Gastrocnemius medialis (tissue), 4 donors: ENCODE measurements around the gene LCN9. TPM values are rescaled to one million over a fixed set of nuclear protein-coding genes. Genes with fewer than 3 reads are reported as not detected.

Source experiments
- ATAC-seq, 2 donors: fragments of 150-250 bp; one replicate each; pipeline ENCODE4 v1.9.1; 2016
- DNase-seq, 2 donors: peaks; one replicate each; pipeline ENCODE4 v3.0.0-alpha.2; 2019
- H3K27ac ChIP-seq, 4 donors: fragments of 200-600 bp; sonication (generic); 1 replicate in 1 of 4; 2 replicates in 3 of 4; pipeline ENCODE4 v1.5.1; 2016 to 2018; ENCODE audit warnings: mild to moderate bottlenecking in 2 of 4, moderate library complexity in 1 of 4
- H3K27me3 ChIP-seq, 3 donors: fragments of 200-600 bp; sonication (generic) in 2 of 3; 1 replicate in 1 of 3; 2 replicates in 2 of 3; pipeline versions ENCODE4 v1.5.1 to v1.6.0; 2016 to 2019; ENCODE audit warnings: mild to moderate bottlenecking in 1 of 3, moderate library complexity in 1 of 3
- H3K36me3 ChIP-seq, 2 donors: fragments of 200-600 bp; sonication (generic) in 1 of 2; one replicate each; pipeline ENCODE4 v1.5.1; 2017 to 2018
- H3K4me1 ChIP-seq, 2 donors: fragments of 200-600 bp; sonication (generic) in 1 of 2; one replicate each; pipeline ENCODE4 v1.5.1; 2016 to 2017; ENCODE audit warnings: mild to moderate bottlenecking in 2 of 2
- H3K4me3 ChIP-seq, 4 donors: fragments of 200-600 bp; sonication (generic) in 3 of 4; 1 replicate in 1 of 4; 2 replicates in 3 of 4; pipeline ENCODE4 v1.5.1; 2016 to 2019; ENCODE audit warnings: mild to moderate bottlenecking in 2 of 4
- H3K9me3 ChIP-seq, 3 donors: fragments of 200-600 bp; sonication (generic) in 2 of 3; 1 replicate in 1 of 3; 2 replicates in 2 of 3; pipeline ENCODE4 v1.5.1; 2016 to 2019
- CTCF ChIP-seq, 5 experiments: fragments of 450-650 bp in 3 of 5; fragments of 200-600 bp in 2 of 5; sonication (generic) in 2 of 5; IDR thresholded peaks in 4 of 5; conservative IDR thresholded peaks in 1 of 5; 1 replicate in 4 of 5; 2 replicates in 1 of 5; pipeline ENCODE4 v1.5.1; 2016 to 2019; ENCODE audit warnings: antibody characterized with exemption in 5 of 5, mild to moderate bottlenecking in 3 of 5, moderate library complexity in 3 of 5
- POLR2A ChIP-seq, 2 donors: fragments of 450-650 bp; IDR thresholded peaks; one replicate each; pipeline ENCODE4 v1.6.1; 2017; ENCODE audit warnings: antibody characterized with exemption in 2 of 2, mild to moderate bottlenecking in 2 of 2, moderate library complexity in 2 of 2
- in situ Hi-C, 4 donors: fragments of 200-750 bp; cut with MboI; loops; one replicate each; pipeline versions ENCODE4 v1.15.0 to v1.8.0; 2017; ENCODE audit warnings: low sequenced_read_pairs in 4 of 4
- intact Hi-C: fragments of 100-400 bp; cut with DNase I; formaldehyde crosslinking; loops from one replicate; pipeline ENCODE4 v1.15.1; 2023; ENCODE audit warnings: low total_unique reads
- total RNA-seq, 4 donors: library from RNA; depleted of rRNA; stranded (reverse); fragments of >200 nt; gene quantifications; one replicate each; pipeline versions ENCODE4 v1.1.0 to v1.2.3, GENCODE V29; 2016

The LCN9 gene
- not detected for total RNA-seq

- H3K27ac ChIP-seq, result no peak within 1 kb of the TSS
- no peaks in the 10 kb centered on the region for H3K9me3 ChIP-seq
- H3K36me3 ChIP-seq, result no peaks in the 10 kb centered on the region
- TF ChIP-seq CTCF (IDR thresholded peaks at IDR 0.05 in 4 of 5, conservative IDR thresholded peaks at IDR 0.05 in 1 of 5) (no peak), POLR2A (IDR thresholded peaks at IDR 0.05) (no peak)
- intact Hi-C loops (no loop called here), in situ Hi-C loops (no loop called here)
- H3K4me3 ChIP-seq, result no peak within 1 kb of the TSS
- no peaks in the 10 kb centered on the region for H3K4me1 ChIP-seq
- ATAC-seq (peak in 1 of 2 donors; percentile 60), DNase-seq (peak in 1 of 2 donors; percentile 26)
- peaks cover 0 to 7% (median under 1%) of the 10 kb centered on the region in 3 donors for H3K27me3 ChIP-seq
Observed at GRCh38 chr9:135662758-135663450, at the start of gene LCN9. LCN9 (plus strand) TSS chr9:135663309; CDS start chr9:135663322, 13 bp downstream.

DNA sequence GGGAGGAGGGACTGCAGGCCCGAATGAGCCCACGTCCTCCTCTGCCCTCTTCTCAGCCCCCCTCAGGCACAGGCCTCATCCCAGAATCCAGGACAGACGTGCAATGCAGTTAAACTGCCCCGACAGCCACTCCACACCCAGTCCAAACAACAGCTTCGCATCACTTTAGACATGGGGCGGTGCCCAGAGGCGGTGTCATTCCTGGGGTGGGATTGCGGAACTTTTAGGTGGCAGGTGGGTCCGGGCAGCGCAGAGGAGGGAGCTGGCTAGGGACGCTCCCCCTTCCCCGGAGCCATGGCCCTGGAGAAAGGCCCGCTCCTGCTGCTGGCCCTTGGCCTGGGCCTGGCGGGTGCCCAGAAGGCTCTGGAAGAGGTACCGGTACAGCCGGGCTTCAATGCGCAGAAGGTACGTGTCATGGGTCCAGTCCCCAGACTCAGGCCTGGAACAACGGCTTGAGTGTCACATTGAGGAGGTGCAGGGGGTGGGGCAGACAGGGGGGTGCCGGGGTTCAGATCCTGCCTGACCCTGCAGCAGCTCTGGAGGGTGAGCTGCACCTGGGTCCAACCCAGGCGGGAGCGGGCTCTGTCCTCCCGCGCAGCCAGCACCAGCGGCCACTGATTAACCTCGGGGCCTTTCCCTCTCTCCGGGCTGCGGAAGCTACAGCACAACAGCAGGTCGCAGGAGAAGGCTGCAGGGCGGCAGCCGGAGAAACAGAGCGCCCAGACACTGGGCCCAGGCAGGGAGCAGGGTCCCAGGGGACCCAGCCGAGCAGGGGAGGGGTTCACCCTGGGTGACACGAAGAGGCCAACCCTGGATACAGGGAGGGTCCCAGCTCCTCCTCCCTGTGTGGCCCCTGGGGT is 48.9 kb upstream of the LCN9 start:
- H3K27me3 ChIP-seq, result peaks cover 0 to 2% (median 0%) of the 10 kb centered on the region in 3 donors
- DNase-seq (no peak), ATAC-seq (no peak)
- TF ChIP-seq CTCF (IDR thresholded peaks at IDR 0.05 in 4 of 5, conservative IDR thresholded peaks at IDR 0.05 in 1 of 5) (no peak), POLR2A (IDR thresholded peaks at IDR 0.05) (no peak)
- no peaks in the 10 kb centered on the region for H3K4me1 ChIP-seq
- in situ Hi-C loops, result no loop called here
- intact Hi-C loops, result no loop called here
- no peak overlapping the region for H3K27ac ChIP-seq
- no peaks in the 10 kb centered on the region for H3K9me3 ChIP-seq
- no peaks in the 10 kb centered on the region for H3K36me3 ChIP-seq
- H3K4me3 ChIP-seq, result no peak overlapping the region

DNA sequence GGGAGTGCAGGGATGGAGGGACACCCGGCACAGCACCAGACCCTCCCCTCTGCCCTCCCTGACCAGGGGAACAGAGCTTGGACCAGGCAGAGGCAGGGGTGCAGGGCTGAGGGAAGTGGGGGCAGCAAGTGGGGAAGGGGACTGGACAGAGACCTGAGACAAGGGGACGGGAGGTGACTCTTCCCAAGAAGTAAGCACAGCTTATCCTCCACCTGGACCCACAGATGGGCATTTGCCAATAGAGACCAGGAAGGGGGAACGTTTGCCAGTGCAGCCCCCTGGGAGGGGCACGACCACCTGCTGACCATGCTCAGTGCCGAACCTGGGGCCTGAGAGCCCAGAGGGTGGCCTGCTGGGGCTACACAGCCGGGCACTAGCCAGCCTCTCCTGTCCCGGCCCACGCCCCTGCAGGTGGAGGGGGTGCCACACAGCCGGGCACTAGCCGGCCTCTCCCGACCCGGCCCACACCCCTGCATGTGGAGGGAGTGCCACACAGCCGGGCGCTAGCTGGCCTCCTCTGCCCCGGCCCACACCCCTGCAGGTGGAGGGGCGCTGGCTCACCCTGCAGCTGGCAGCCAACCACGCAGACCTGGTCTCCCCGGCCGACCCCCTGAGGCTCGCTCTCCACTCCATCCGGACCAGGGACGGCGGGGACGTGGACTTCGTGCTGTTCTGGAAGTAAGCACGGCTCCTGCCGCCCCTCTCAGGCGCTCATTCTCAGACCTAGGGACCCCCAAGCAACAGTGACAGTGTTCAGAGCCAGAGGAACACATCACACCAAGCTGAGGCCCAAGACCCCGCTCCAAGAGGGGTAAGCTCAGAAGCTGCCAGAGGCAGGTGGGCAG is 48.1 kb upstream of the LCN9 start:
- no peak overlapping the region for H3K4me3 ChIP-seq
- DNase-seq (no peak), ATAC-seq (no peak)
- no peaks in the 10 kb centered on the region for H3K9me3 ChIP-seq
- peaks cover 0 to 5% (median 0%) of the 10 kb centered on the region in 3 donors for H3K27me3 ChIP-seq
- H3K36me3 ChIP-seq, result no peaks in the 10 kb centered on the region
- in situ Hi-C loops (no loop called here), intact Hi-C loops (no loop called here)
- no peak overlapping the region for H3K27ac ChIP-seq
- TF ChIP-seq CTCF (IDR thresholded peaks at IDR 0.05 in 4 of 5, conservative IDR thresholded peaks at IDR 0.05 in 1 of 5) (no peak), POLR2A (IDR thresholded peaks at IDR 0.05) (no peak)
- no peaks in the 10 kb centered on the region for H3K4me1 ChIP-seq

- no peaks in the 10 kb centered on the region for H3K9me3 ChIP-seq
- H3K4me3 ChIP-seq, result no peak overlapping the region
- H3K36me3 ChIP-seq, result no peaks in the 10 kb centered on the region
- ATAC-seq (no peak), DNase-seq (no peak)
- H3K4me1 ChIP-seq, result no peaks in the 10 kb centered on the region
- intact Hi-C loops (no loop called here), in situ Hi-C loops (no loop called here)
- H3K27ac ChIP-seq, result no peak overlapping the region
- peaks cover 0 to 5% (median 5%) of the 10 kb centered on the region in 3 donors for H3K27me3 ChIP-seq
- TF ChIP-seq CTCF (IDR thresholded peaks at IDR 0.05 in 4 of 5, conservative IDR thresholded peaks at IDR 0.05 in 1 of 5) (no peak), POLR2A (IDR thresholded peaks at IDR 0.05) (no peak)
Observed at GRCh38 chr9:135615666-135616618, 47.2 kb upstream of the LCN9 start.
